AG09309 (cell line): Measurements from ENCODE around the gene CAV1.

Experiments used
- DNase-seq: peaks from one replicate; pipeline ENCODE4 v3.0.0-alpha.2; 2010; ENCODE audit warnings: low read depth
- H3K4me3 ChIP-seq: 2 replicates; pipeline ENCODE4 v1.5.1; 2011; ENCODE audit warnings: mild to moderate bottlenecking, low read depth, low read length, moderate library complexity; ENCODE audit not compliant: control insufficient read depth
- CTCF ChIP-seq: IDR thresholded peaks from 2 replicates; pipeline ENCODE4 v1.5.1; 2011; ENCODE audit warnings: mild to moderate bottlenecking, low read depth, low read length, inconsistent platforms; ENCODE audit not compliant: insufficient read depth, control insufficient read depth; ENCODE audit errors: missing control alignments

Gene CAV1

DNA sequence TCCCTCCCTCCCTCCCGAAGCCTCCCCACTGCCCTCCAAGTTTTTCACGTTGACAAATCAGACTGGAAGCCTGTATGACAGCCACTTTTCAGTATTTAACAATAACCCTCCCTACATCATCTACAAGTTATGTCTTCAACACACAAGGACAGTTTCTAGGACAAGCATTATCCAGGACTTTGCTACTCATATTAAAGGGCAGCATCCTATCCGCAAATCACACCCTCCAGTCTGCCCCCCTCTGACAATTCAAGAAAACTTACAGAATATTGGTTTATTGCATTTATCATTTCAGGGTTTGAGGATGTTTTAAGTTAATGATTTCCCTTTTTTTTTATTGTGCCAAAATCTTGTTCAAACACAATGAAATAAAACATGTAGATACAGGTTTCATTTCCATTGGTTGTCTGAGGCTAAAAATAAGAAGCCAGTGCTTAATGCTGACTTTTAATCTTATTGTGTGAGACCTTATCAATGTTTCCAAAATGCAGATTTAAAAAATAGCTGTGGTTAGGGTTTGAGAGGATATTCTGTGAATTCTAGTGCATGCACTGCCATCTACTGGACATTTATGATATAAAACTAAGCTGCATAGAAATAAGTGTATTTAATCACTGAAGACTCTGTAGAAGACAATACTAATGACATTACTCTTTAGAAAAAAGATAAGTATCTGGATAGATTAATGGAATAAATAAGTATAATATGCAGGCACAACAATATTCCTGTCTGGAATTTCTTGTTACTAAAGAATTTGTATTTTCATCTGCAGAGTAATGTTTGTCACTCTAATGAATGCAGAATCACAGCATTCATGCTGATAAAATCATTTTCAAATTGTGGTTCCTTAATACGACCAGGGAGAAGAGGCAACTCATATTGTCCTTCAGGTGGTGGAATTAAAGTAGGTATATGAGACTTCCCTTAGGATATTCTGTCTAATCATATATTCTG is 64.1 kb downstream of the CAV1 start:
- no peak for DNase-seq
- TF ChIP-seq CTCF = peak; percentile 32
- H3K4me3 ChIP-seq = no peak overlapping the region

DNA sequence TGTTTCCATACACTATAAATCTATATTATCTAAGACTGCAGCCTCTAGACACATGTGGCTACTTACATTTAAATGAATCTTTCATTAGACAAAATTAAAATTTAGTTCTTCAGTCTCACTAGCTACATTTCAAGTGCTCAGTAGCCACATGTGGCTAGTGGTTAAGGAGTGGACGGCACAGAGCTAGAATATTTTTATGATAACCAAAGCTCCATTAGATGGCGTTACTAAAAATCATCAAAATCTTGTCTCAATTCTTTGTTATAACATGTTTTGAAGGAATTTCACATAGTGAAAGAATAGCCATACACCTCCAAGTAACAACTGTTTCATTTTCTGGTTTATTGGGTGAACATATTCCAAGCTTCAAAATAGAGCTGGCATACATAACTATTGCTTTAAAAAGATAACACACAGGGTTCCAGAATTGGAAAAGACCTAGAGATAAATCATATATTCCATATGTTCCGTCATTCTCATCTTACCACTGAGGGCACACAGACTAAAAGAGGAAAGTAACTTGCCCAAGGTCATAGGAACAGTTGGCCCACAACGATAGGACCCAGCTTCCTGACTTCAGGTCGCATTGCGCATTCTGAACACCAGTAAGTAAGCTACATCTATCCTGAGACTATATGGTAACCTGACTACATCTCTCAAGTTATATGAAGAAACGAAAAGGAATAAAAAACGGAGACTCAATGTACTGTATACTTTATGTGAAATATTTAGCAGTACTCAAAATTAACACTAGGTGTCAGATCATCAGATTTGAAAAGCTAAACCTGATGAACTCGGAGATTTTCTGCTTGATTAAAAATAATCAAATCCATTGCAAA is 66.6 kb downstream of the CAV1 start:
- TF ChIP-seq CTCF = peak; percentile 43
- DNase-seq = no peak
- H3K4me3 ChIP-seq = no peak overlapping the region

GRCh38 chr7:116592041-116592355 is 67.2 kb downstream of the CAV1 start:
- no peak for TF ChIP-seq CTCF
- no peak overlapping the region for H3K4me3 ChIP-seq

DNA sequence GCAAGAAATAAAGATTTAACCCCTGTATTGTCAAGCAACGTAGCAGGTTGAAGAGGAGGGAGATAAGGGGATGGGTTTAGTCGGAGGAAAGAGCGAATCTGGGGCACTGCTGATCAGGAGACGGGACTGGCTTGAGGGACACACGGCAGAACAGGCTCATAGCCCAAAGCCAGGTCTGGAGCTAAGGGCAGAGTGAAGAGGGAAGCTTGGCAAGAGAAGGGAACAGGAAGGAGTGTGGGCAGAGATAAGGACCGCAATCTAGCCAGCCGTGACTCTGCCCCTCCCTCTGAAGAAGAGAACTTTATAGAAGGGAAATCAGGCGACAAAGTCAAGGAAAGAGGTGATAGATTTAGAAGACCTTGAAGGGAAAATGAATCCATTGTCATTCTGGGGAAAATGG is 67.6 kb downstream of the CAV1 start:
- no peak for DNase-seq
- H3K4me3 ChIP-seq = no peak overlapping the region
- TF ChIP-seq CTCF = no peak

More at GRCh38 chr7:116592041-116592355, 67.2 kb downstream of the CAV1 start:
- DNase-seq = no peak

- no peak for DNase-seq
- TF ChIP-seq CTCF = no peak
- H3K4me3 ChIP-seq = no peak overlapping the region
Observed at GRCh38 chr7:116593359-116594075, 68.7 kb downstream of the CAV1 start.

DNA sequence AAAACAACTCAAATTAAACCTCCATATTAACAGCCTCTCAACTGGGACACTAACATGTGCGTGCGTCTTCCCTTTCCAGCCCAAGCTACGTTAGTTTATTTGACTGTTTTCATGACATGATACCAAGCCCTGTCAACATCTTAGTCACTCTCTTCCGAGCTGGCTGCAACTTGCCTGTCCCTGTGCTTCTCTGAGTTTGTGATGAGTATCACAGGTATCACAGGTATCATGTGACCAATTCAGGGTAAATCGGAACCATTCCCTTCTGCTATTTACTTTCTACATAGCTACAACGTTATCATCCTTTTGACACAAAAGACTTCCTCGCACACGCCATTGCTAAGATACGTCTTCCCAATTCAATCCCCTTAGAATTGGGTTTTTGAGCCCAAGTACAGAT is 70.2 kb downstream of the CAV1 start:
- no peak for TF ChIP-seq CTCF
- no peak for DNase-seq

More for the DNA sequence above, 70.2 kb downstream of the CAV1 start:
- no peak overlapping the region for H3K4me3 ChIP-seq
